Skeletal muscle tissue (tissue), 4 donors: ENCODE data around the gene KLHL6. TPM values are rescaled to one million over a fixed set of nuclear protein-coding genes. Genes with fewer than 3 reads are reported as not detected.
"Not testable (repeated sequence)": the region's sequence is repeated elsewhere in the genome, so short reads cannot be mapped to it uniquely, and the experiment has no call there.

Source experiments
- H3K27ac ChIP-seq: one replicate; pipeline ENCODE4 v1.7.0; 2013; ENCODE audit warnings: mild to moderate bottlenecking, low read depth, low read length, inconsistent platforms
- H3K27me3 ChIP-seq, 3 donors: one replicate each; pipeline ENCODE4 v1.7.0; 2013; ENCODE audit warnings: low read length in 3 of 3; ENCODE audit not compliant: control insufficient read depth in 3 of 3, insufficient read depth in 3 of 3
- H3K36me3 ChIP-seq, 3 donors: one replicate each; pipeline ENCODE4 v1.7.0; 2013; ENCODE audit warnings: low read length in 3 of 3; ENCODE audit not compliant: control insufficient read depth in 3 of 3, insufficient read depth in 3 of 3
- H3K4me1 ChIP-seq, 3 donors: one replicate each; pipeline ENCODE4 v1.7.0; 2013; ENCODE audit warnings: low read length in 3 of 3, mild to moderate bottlenecking in 3 of 3; ENCODE audit not compliant: control insufficient read depth in 3 of 3, insufficient read depth in 3 of 3
- H3K4me3 ChIP-seq, 3 donors: one replicate each; pipeline ENCODE4 v1.7.0; 2013; ENCODE audit warnings: low read length in 3 of 3
- H3K9ac ChIP-seq, 3 donors: one replicate each; pipeline ENCODE4 v1.7.0; 2013; ENCODE audit warnings: low read length in 3 of 3, mild to moderate bottlenecking in 3 of 3, moderate library complexity in 2 of 3, low read depth in 1 of 3
- H3K9me3 ChIP-seq, 3 donors: one replicate each; pipeline ENCODE4 v1.7.0; 2013; ENCODE audit warnings: low read length in 3 of 3; ENCODE audit not compliant: control insufficient read depth in 3 of 3
- total RNA-seq: library from RNA; depleted of rRNA; stranded (reverse); fragments of >200 nt; gene quantifications from one replicate; pipeline ENCODE4 v1.2.3, GENCODE V29; 2014
- donor health status: Osteomylitis.

KLHL6 gene
- total RNA-seq, 1 donor from 2014 or later: 1.0 TPM

DNA sequence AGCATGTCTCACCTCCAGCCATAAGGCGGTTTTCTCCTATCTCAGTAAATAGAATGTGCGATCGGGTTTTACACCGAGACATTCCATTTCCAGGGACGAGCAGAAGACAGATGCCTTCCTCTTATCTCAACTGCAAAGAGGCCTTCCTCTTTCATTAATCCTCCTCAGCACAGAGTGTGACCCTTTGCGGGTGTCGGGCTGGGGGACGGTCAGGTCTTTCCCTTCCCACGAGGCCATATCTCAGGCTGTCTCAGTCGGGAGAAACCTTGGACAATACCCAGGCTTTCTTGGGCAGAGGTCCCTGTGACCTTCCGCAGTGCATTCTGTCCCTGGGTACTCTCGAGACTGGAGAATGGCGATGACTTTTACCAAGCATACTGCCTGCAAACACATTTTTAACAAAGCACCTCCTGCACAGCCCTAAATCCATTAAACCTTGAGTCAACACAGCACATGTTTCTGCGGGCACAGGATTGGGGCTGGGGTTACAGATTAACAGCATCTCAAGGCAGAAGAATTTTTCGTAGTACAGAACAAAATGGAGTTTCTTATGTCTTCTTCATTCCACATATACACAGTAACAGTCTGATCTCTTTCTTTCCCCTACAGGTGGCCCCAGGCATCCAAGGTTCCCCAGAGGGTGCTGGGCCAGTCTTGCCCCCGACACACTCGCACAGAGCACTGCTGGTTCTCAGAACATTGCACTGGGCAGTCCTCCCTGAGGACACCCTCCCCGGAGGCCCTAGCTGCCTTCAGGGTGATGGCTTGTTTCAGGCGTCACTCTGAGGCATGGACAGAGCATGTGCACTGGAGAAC, 34.6 kb downstream of the KLHL6 start:
- H3K9me3 ChIP-seq: not testable (repeated sequence)

DNA sequence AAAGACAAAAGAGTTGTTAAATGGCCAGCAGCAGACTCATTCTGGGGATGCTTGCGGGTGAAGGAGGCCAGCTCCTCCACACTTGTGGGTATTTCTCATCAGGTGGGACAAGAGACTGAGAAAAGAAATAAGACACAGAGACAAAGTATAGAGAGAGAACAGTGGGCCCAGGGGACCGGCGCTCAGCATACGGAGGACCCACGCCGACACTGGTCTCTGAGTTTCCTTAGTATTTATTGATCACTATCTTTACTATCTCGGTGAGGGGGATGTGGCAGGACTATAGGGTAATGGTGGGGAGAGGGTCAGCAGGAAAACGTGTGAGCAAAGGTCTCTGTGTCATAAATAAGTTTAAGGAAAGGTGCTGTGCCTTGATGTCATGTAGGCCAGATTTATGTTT, 35.2 kb downstream of the KLHL6 start:
- H3K36me3 ChIP-seq, H3K9ac ChIP-seq, H3K27me3 ChIP-seq, H3K4me3 ChIP-seq, H3K9me3 ChIP-seq, H3K27ac ChIP-seq, H3K4me1 ChIP-seq: not testable (repeated sequence)

More for the DNA sequence above, 34.6 kb downstream of the KLHL6 start:
- not testable (repeated sequence) for H3K4me3 ChIP-seq, H3K4me1 ChIP-seq, H3K9ac ChIP-seq, H3K36me3 ChIP-seq, H3K27me3 ChIP-seq, H3K27ac ChIP-seq

DNA sequence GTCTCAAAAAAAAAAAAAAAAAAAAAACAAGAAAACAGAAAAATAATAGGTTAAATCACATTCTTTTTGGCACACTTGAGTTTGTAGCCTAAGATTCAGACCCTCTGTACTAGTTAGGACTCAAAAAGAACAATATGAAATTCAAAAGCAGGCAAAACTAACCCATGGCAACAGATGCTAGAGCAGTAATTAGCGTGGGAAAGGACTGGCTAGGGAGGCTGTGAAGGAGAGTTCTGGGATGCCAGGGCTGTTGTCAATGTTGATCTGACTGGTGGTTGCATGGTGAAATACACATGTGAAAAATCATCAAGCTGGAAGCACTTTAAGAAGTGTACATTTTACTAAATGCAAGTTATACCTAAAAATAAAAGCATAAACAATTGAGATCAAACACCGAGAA, 35.6 kb downstream of the KLHL6 start:
- no peak overlapping the region for H3K4me3 ChIP-seq
- H3K9ac ChIP-seq: no peak overlapping the region
- no peaks in the 10 kb centered on the region for H3K9me3 ChIP-seq
- peaks cover 0 to 3% (median 0%) of the 10 kb centered on the region in 3 donors for H3K4me1 ChIP-seq
- no peak overlapping the region for H3K27ac ChIP-seq
- no peaks in the 10 kb centered on the region for H3K27me3 ChIP-seq
- no peaks in the 10 kb centered on the region for H3K36me3 ChIP-seq

DNA sequence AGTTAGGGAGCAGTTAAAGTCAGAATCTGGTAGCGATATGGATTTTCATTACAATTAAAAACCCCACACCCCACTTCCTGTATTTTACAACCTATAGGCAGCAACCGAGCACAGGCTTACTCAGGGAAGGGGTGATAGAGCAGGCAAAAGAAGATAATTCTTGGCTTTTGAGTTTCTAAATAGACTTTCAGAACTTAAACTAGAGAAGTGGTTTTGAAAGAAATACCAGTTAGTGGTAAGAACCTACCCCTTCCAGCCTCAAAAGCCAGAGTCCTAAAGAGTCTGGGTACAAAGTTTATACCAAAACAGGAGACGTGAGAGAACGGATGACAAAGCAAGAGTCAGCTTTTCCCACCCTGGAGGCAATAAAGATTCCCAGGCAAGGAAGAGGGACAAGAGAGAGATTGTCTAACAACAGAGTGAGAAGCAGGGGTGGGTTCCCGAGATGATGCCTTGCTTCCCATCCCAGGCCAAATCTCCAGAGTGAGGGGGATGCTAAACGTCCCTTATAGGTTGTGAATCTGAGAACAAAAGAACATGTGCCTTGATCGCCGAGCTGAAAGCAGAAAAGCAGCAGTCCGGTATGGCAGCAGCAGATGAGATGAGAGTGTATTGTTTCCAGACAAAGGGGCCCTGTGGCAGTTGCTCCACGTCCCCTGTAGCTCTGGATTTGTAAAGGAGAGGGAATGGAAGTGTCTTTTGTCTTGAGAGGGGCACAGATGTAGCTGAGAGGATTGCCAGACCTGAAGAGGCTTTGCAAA, 36.8 kb downstream of the KLHL6 start:
- H3K27me3 ChIP-seq: no peaks in the 10 kb centered on the region
- H3K9ac ChIP-seq: no peak overlapping the region
- no peak overlapping the region for H3K4me3 ChIP-seq
- no peak overlapping the region for H3K27ac ChIP-seq
- H3K4me1 ChIP-seq: peaks cover 0 to 3% (median 0%) of the 10 kb centered on the region in 3 donors
- H3K9me3 ChIP-seq: no peaks in the 10 kb centered on the region
- H3K36me3 ChIP-seq: no peaks in the 10 kb centered on the region

DNA sequence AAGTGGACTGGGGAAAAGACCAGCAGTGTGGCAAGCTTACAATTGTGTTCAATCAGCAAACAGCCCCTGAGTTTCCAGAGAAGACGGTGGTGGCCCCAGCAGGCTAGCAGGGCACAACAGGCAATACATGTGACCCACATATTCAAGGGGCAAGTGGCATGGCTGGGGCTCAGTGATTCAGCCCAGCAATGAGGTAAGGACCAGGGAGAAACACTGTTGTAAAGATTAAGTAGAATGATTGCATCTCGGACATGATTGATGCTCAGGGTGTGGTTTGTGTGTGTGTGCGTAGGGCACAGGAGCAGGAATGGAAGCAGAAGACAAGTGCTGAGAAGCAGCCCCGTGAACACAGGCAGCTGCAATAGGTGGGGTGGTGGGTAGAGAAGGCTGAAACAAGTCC, 37.9 kb downstream of the KLHL6 start:
- peaks cover 0 to 3% (median 0%) of the 10 kb centered on the region in 3 donors for H3K4me1 ChIP-seq
- no peak overlapping the region for H3K4me3 ChIP-seq
- H3K27ac ChIP-seq: no peak overlapping the region
- H3K36me3 ChIP-seq: no peaks in the 10 kb centered on the region
- no peaks in the 10 kb centered on the region for H3K27me3 ChIP-seq
- H3K9ac ChIP-seq: no peak overlapping the region
- no peaks in the 10 kb centered on the region for H3K9me3 ChIP-seq

DNA sequence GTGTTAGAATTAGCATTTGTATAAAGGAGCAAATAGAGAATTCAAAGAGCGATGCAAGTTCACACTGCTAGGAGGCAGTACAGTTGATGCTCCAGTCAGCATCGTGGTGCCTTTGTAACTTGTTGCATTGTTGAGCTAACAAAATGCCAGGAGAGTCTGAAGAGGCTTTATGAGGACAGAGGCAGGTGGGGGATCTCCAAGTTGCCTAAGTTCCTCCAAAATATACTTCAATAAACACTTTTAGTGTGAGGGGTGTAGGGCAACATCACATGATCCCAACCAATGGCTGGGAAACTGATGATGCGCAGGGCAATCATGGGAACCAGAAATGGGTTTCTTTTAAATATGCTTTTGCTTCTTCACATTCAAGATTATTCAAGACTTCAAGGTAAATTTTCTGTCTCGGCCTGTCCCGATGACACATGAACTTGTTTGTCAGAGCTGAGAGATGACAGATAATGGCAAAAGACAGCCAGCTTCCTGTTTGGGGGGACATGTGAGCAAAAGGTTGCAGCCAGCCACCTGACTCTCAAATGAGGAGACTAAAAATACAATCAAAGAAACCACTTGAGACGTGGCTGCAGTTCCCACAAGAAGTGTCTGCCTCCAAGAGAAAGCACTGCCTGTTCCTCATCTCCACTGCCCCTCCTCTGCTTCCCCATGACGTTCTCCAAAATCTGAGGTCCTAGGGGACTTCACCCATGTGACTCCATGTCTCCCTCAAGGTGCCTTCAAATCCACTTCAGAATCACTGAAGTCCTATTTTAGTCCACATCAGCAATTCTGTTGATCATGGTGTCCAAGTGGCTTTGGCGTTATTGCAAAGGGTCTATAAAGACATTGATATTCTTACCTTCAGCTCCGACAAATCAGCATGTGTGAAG, 39.3 kb downstream of the KLHL6 start:
- no peaks in the 10 kb centered on the region for H3K27me3 ChIP-seq
- no peaks in the 10 kb centered on the region for H3K36me3 ChIP-seq
- H3K9me3 ChIP-seq: no peaks in the 10 kb centered on the region
- no peak overlapping the region for H3K9ac ChIP-seq
- peaks cover 4 to 11% (median 9%) of the 10 kb centered on the region in 3 donors for H3K4me1 ChIP-seq
- H3K4me3 ChIP-seq: no peak overlapping the region
- H3K27ac ChIP-seq: no peak overlapping the region

DNA sequence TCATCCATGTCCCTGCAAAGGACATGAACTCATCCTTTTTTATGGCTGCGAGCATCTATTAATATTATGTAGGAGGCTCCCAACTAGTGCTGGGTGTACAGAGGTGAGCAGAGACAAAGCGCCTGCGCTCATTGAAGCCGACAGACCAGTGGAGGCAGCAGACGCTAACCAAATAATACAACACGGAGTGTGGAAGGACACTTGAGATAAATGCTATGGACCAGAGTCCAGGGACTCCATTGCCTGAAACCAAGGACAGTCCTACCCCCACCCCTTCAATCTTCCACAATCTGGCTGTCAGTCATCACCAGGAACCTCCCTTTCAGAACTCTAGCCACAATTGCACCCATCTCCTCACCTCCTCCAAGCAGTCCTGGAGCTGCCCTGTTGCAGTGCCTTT, 41.5 kb downstream of the KLHL6 start:
- Histone ChIP-seq H3K9me3 (no peaks in the 10 kb centered on the region), H3K27me3 (no peaks in the 10 kb centered on the region), H3K4me1 (peaks cover 4 to 12% (median 11%) of the 10 kb centered on the region in 3 donors), H3K4me3 (no peak overlapping the region), H3K36me3 (no peaks in the 10 kb centered on the region), H3K9ac (no peak overlapping the region), H3K27ac (no peak overlapping the region)

DNA sequence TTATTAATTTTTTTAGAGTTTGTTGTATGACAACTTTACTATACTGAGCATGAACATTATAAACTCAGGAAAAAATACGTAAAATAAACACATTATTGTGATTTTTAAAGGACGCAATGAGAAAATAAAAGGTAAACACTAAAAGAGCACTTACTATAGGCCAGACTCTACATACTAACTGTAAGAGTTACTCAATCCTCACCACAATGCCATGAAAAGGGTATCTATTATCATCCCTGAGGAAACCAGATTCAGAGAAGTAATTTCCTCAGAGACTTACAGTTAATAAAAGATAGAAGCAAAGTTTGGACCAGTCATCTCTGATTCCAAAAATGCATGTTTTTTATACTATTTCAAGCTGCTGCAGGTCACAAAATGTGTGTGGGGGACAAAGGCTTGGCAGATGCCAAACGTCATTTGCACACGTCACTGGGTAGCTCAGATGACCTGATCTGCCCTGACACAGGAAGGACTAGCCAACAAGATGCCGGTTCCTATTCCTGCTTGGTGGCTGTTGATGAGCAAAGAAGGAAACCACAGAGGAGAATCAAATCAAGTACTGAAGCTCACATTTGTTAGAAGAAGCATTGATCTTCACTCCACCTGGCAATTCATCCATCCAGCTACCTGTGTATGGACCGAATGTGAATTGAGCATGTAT, 42.3 kb downstream of the KLHL6 start:
- H3K27ac ChIP-seq: no peak overlapping the region
- no peaks in the 10 kb centered on the region for H3K36me3 ChIP-seq
- H3K27me3 ChIP-seq: no peaks in the 10 kb centered on the region
- no peak overlapping the region for H3K4me3 ChIP-seq
- H3K9me3 ChIP-seq: no peaks in the 10 kb centered on the region
- H3K9ac ChIP-seq: no peak overlapping the region
- peaks cover 4 to 12% (median 11%) of the 10 kb centered on the region in 3 donors for H3K4me1 ChIP-seq

DNA sequence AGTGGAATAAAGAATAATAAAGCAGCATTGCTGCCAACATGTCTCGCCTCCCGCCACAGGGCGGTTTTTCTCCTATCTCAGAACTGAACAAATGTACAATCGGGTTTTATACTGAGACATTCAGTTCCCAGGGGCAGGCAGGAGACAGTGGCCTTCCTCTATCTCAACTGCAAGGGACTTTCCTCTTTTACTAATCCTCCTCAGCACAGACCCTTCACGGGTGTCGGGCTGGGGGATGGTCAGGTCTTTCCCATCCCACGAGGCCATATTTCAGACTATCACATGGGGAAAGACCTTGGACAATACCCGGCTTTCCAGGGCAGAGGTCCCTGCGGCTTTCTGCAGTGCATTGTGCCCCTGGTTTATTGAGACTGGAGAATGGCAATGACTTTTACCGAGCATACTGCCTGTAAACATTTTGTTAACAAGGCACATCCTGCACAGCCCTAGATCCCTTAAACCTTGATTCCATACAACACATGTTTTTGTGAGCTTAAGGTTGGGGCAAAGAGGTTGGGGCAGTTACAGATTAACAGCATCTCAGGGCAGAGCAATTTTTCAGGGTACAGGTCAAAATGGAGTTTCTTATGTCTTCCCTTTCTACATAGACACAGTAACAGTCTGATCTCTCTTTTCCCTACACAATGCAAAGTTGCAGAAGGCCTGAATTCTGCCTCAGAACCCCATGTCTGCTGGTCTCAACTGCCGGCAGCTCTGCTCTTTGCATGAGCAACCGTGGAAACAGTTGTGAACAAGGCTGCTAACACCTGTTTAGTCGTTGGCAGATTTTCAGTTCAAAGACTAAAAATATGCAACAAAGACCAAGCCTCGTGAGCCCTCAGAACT, 44.0 kb downstream of the KLHL6 start:
- not testable (repeated sequence) for H3K27me3 ChIP-seq, H3K36me3 ChIP-seq, H3K9me3 ChIP-seq
- peaks cover 4 to 12% (median 11%) of the 10 kb centered on the region in 3 donors for H3K4me1 ChIP-seq
- H3K27ac ChIP-seq: peak overlapping the region; percentile 19
- H3K9ac ChIP-seq: peak overlapping the region in 2 of 3 donors; percentile 55 to 59
- peak overlapping the region in 1 of 3 donors; percentile 35 for H3K4me3 ChIP-seq
